OCI-LY1 (cell line): ENCODE results near the gene GOLGB1.

Experiments
- CTCF ChIP-seq: fragments of 200-600 bp; sonication (generic), shearing (Covaris generic); IDR thresholded peaks from 2 replicates; pipeline ENCODE4 v1.5.1; 2017; ENCODE audit warnings: mild to moderate bottlenecking, antibody characterized with exemption, low read length, moderate library complexity, mixed read lengths
- EZH2 ChIP-seq: fragments of 200-600 bp; sonication (generic), shearing (Covaris generic); IDR thresholded peaks from 2 replicates; pipeline ENCODE4 v1.8.0; 2017; ENCODE audit warnings: borderline replicate concordance, mixed run types, mild to moderate bottlenecking, antibody characterized with exemption, low read length, moderate library complexity, mixed read lengths

DNA sequence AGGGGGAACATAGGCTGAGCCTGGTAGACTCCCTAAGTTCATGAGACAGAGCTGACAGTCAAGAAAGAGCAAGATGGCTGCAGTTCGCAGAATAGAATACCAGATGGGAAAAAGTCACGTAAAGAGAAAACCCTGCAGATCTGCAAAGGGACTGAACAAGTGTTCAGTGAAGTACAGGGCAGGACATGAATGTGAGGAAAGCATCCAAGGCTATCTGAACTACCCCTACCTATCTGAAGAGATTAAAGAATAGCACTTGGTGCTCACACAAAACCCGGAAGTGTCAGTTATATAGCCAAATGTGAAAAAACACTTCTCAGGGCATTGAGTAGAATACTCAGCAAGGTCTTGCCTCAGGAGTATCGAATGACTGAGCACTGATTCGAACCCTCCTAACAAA is 44.0 kb downstream of the GOLGB1 start:
- TF ChIP-seq EZH2: no peak
- no peak for TF ChIP-seq CTCF
